ENCODE results near the gene PNMA1.

Gene PNMA1

DNA sequence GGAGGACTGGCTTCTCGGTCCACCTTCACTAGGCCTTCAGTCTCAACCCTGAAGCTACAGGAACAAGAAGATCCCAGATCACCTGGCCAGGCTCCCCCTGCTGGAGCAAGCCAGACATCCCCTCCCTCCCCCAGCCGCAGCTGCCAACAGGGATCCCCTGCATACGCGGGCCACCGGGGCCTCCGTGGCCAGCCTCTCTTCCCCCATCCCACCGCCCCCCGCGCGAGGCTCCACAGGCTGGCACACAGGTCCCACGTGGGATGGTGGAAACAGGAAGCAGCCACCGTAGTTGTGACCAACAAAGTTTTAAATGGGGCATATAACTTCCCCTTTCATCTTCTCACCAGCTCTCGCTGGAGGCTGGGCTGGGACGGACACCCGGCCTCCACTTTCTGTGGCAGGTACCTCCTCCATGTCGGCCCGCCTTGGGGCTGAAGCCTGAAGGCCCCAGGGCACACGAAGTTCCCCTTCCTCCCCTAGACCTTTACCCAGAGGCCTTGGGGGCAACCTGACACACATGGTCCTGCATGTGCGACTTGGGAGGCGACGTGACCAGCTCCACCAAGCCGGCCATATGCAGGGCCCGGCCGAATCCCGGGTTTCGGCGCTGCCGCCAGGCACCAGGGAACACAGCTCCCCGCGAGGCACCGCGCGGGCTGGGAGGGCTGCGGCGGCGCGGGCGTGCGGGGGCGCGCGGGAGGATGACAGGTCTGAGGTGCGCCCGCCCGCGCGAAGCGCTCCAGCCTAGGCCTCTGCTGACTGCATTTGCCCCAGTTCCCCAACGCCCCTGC, 44.4 kb upstream of the PNMA1 start:
- H3K4ac ChIP-seq (ENCODE audit: low read depth, low read length) = peak overlapping the region; percentile 60
- H4K91ac ChIP-seq (ENCODE audit: low read depth, low read length) = peak overlapping the region; percentile 38
- peaks cover 34% of the 10 kb centered on the region for H3K79me1 ChIP-seq (ENCODE audit: low read length)
- peaks cover 35% of the 10 kb centered on the region for H3K79me2 ChIP-seq (ENCODE audit: control insufficient read depth, insufficient read depth, low read length, poor library complexity)
- H2BK120ac ChIP-seq (ENCODE audit: insufficient read depth, low read length, poor library complexity) = peak overlapping the region; percentile 21
- peak overlapping the region; percentile 30 for H2BK12ac ChIP-seq (ENCODE audit: low read length)
- H3K9me3 ChIP-seq (ENCODE audit: insufficient read depth, low read depth, low read length) = no peaks in the 10 kb centered on the region
- no peak overlapping the region for H2AFZ ChIP-seq (ENCODE audit: insufficient read depth, low read length, poor library complexity)
- H2BK5ac ChIP-seq (ENCODE audit: low read depth, low read length, poor library complexity) = peak overlapping the region; percentile 2
- peak overlapping the region; percentile 84 for H3K9ac ChIP-seq (ENCODE audit: low read length)
- H3K36me3 ChIP-seq (ENCODE audit: control insufficient read depth in 1 of 2, insufficient read depth in 2 of 2, low read length in 2 of 2) = no peaks in the 10 kb centered on the region
- H3K4me3 ChIP-seq (ENCODE audit: low read depth, low read length) = peak overlapping the region; percentile 87
- H4K8ac ChIP-seq (ENCODE audit: low read depth, low read length) = peak overlapping the region; percentile 15
- H3K4me1 ChIP-seq (ENCODE audit: control insufficient read depth in 1 of 2, insufficient read depth in 2 of 2, low read length in 2 of 2) = peaks cover 59 to 65% of the 10 kb centered on the region in 2 experiments
- WGBS (ENCODE audit: extremely low coverage, insufficient coverage, insufficient read length) = no CpG with 5 or more reads among the region's 49 CpGs
- peak overlapping the region; percentile 40 for H3K14ac ChIP-seq (ENCODE audit: low read length)
- H3K23ac ChIP-seq (ENCODE audit: low read length) = no peak overlapping the region
- H3K27me3 ChIP-seq (ENCODE audit: insufficient read depth, low read length) = no peaks in the 10 kb centered on the region
- H2AK5ac ChIP-seq (ENCODE audit: low read length) = no peak overlapping the region
- peak overlapping the region; percentile 24 for H3K18ac ChIP-seq (ENCODE audit: low read length)
- H4K12ac ChIP-seq (ENCODE audit: low read depth, low read length) = peak overlapping the region; percentile 4
- H3K4me2 ChIP-seq (ENCODE audit: low read length) = peak overlapping the region; percentile 97
- peak; percentile 71 to 72 for DNase-seq
- H3K27ac ChIP-seq (ENCODE audit: low read depth, low read length) = peak overlapping the region; percentile 97

- H3K4me2 ChIP-seq (ENCODE audit: low read length) = peak overlapping the region; percentile 97
- no peak overlapping the region for H3K27ac ChIP-seq (ENCODE audit: low read depth, low read length)
- peak overlapping the region; percentile 11 for H2AK5ac ChIP-seq (ENCODE audit: low read length)
- no peak overlapping the region for H2BK12ac ChIP-seq (ENCODE audit: low read length)
- no peak overlapping the region for H4K12ac ChIP-seq (ENCODE audit: low read depth, low read length)
- H3K79me1 ChIP-seq (ENCODE audit: low read length) = peaks cover 38% of the 10 kb centered on the region
- H2AFZ ChIP-seq (ENCODE audit: insufficient read depth, low read length, poor library complexity) = no peak overlapping the region
- H4K91ac ChIP-seq (ENCODE audit: low read depth, low read length) = peak overlapping the region; percentile 38
- H3K4ac ChIP-seq (ENCODE audit: low read depth, low read length) = peak overlapping the region; percentile 60
- H2BK120ac ChIP-seq (ENCODE audit: insufficient read depth, low read length, poor library complexity) = no peak overlapping the region
- no peaks in the 10 kb centered on the region for H3K27me3 ChIP-seq (ENCODE audit: insufficient read depth, low read length)
- no peak overlapping the region for H3K23ac ChIP-seq (ENCODE audit: low read length)
- H3K18ac ChIP-seq (ENCODE audit: low read length) = peak overlapping the region; percentile 45
- H3K36me3 ChIP-seq (ENCODE audit: control insufficient read depth in 1 of 2, insufficient read depth in 2 of 2, low read length in 2 of 2) = no peaks in the 10 kb centered on the region
- peaks cover 35% of the 10 kb centered on the region for H3K79me2 ChIP-seq (ENCODE audit: control insufficient read depth, insufficient read depth, low read length, poor library complexity)
- WGBS (ENCODE audit: extremely low coverage, insufficient coverage, insufficient read length) = no CpG with 5 or more reads among the region's 10 CpGs
- H3K9me3 ChIP-seq (ENCODE audit: insufficient read depth, low read depth, low read length) = no peaks in the 10 kb centered on the region
- no peak for DNase-seq
- H4K8ac ChIP-seq (ENCODE audit: low read depth, low read length) = peak overlapping the region; percentile 32
- no peak overlapping the region for H3K14ac ChIP-seq (ENCODE audit: low read length)
- H3K9ac ChIP-seq (ENCODE audit: low read length) = no peak overlapping the region
- H3K4me3 ChIP-seq (ENCODE audit: low read depth, low read length) = no peak overlapping the region
- no peak overlapping the region for H2BK5ac ChIP-seq (ENCODE audit: low read depth, low read length, poor library complexity)
- peaks cover 66 to 72% of the 10 kb centered on the region in 2 experiments for H3K4me1 ChIP-seq (ENCODE audit: control insufficient read depth in 1 of 2, insufficient read depth in 2 of 2, low read length in 2 of 2)
Measured at GRCh38 chr14:73757876-73758391, 43.8 kb upstream of the PNMA1 start.

GRCh38 chr14:73757381-73757780, 43.2 kb upstream of the PNMA1 start:
- Histone ChIP-seq H3K4me3 (ENCODE audit: low read depth, low read length) (no peak overlapping the region), H2BK12ac (ENCODE audit: low read length) (no peak overlapping the region), H2BK120ac (ENCODE audit: insufficient read depth, low read length, poor library complexity) (no peak overlapping the region), H3K9me3 (ENCODE audit: insufficient read depth, low read depth, low read length) (no peaks in the 10 kb centered on the region), H3K9ac (ENCODE audit: low read length) (no peak overlapping the region), H2AK5ac (ENCODE audit: low read length) (no peak overlapping the region), H3K79me2 (ENCODE audit: control insufficient read depth, insufficient read depth, low read length, poor library complexity) (peaks cover 35% of the 10 kb centered on the region), H3K4ac (ENCODE audit: low read depth, low read length) (peak overlapping the region; percentile 37), H3K36me3 (ENCODE audit: control insufficient read depth in 1 of 2, insufficient read depth in 2 of 2, low read length in 2 of 2) (no peaks in the 10 kb centered on the region), H3K14ac (ENCODE audit: low read length) (no peak overlapping the region), H4K91ac (ENCODE audit: low read depth, low read length) (no peak overlapping the region), H4K8ac (ENCODE audit: low read depth, low read length) (no peak overlapping the region), H3K23ac (ENCODE audit: low read length) (no peak overlapping the region), H2AFZ (ENCODE audit: insufficient read depth, low read length, poor library complexity) (no peak overlapping the region), H2BK5ac (ENCODE audit: low read depth, low read length, poor library complexity) (no peak overlapping the region), H3K27me3 (ENCODE audit: insufficient read depth, low read length) (no peaks in the 10 kb centered on the region), H3K4me1 (ENCODE audit: control insufficient read depth in 1 of 2, insufficient read depth in 2 of 2, low read length in 2 of 2) (peaks cover 70 to 74% of the 10 kb centered on the region in 2 experiments), H3K4me2 (ENCODE audit: low read length) (no peak overlapping the region), H3K27ac (ENCODE audit: low read depth, low read length) (no peak overlapping the region), H4K12ac (ENCODE audit: low read depth, low read length) (no peak overlapping the region), H3K79me1 (ENCODE audit: low read length) (peaks cover 41% of the 10 kb centered on the region), H3K18ac (ENCODE audit: low read length) (no peak overlapping the region)
- no CpG with 5 or more reads among the region's 1 CpG for WGBS (ENCODE audit: extremely low coverage, insufficient coverage, insufficient read length)
- DNase-seq = no peak

GRCh38 chr14:73755434-73756014, 41.3 kb upstream of the PNMA1 start:
- H3K23ac ChIP-seq (ENCODE audit: low read length) = no peak overlapping the region
- no peak overlapping the region for H3K9ac ChIP-seq (ENCODE audit: low read length)
- H3K27ac ChIP-seq (ENCODE audit: low read depth, low read length) = peak overlapping the region; percentile 30
- no CpG with 5 or more reads among the region's 5 CpGs for WGBS (ENCODE audit: extremely low coverage, insufficient coverage, insufficient read length)
- no peak overlapping the region for H3K4me3 ChIP-seq (ENCODE audit: low read depth, low read length)
- H2AFZ ChIP-seq (ENCODE audit: insufficient read depth, low read length, poor library complexity) = peak overlapping the region; percentile 57
- H3K4me1 ChIP-seq (ENCODE audit: control insufficient read depth in 1 of 2, insufficient read depth in 2 of 2, low read length in 2 of 2) = peaks cover 64 to 72% of the 10 kb centered on the region in 2 experiments
- H3K9me3 ChIP-seq (ENCODE audit: insufficient read depth, low read depth, low read length) = no peaks in the 10 kb centered on the region
- H3K36me3 ChIP-seq (ENCODE audit: control insufficient read depth in 1 of 2, insufficient read depth in 2 of 2, low read length in 2 of 2) = no peaks in the 10 kb centered on the region
- H3K18ac ChIP-seq (ENCODE audit: low read length) = no peak overlapping the region
- no peak overlapping the region for H4K8ac ChIP-seq (ENCODE audit: low read depth, low read length)
- no peak overlapping the region for H3K4me2 ChIP-seq (ENCODE audit: low read length)
- peaks cover 39% of the 10 kb centered on the region for H3K79me2 ChIP-seq (ENCODE audit: control insufficient read depth, insufficient read depth, low read length, poor library complexity)
- peaks cover 33% of the 10 kb centered on the region for H3K79me1 ChIP-seq (ENCODE audit: low read length)
- peak overlapping the region; percentile 52 for H4K91ac ChIP-seq (ENCODE audit: low read depth, low read length)
- no peak overlapping the region for H2BK5ac ChIP-seq (ENCODE audit: low read depth, low read length, poor library complexity)
- H3K27me3 ChIP-seq (ENCODE audit: insufficient read depth, low read length) = no peaks in the 10 kb centered on the region
- peak overlapping the region; percentile 63 for H3K4ac ChIP-seq (ENCODE audit: low read depth, low read length)
- no peak overlapping the region for H4K12ac ChIP-seq (ENCODE audit: low read depth, low read length)
- H2BK120ac ChIP-seq (ENCODE audit: insufficient read depth, low read length, poor library complexity) = no peak overlapping the region
- no peak overlapping the region for H3K14ac ChIP-seq (ENCODE audit: low read length)
- peak; percentile 50 to 57 for DNase-seq
- H2AK5ac ChIP-seq (ENCODE audit: low read length) = no peak overlapping the region
- H2BK12ac ChIP-seq (ENCODE audit: low read length) = no peak overlapping the region
